ENCODE data around the gene ANK2. TPM values are rescaled to one million over a fixed set of nuclear protein-coding genes. Genes with fewer than 3 reads are reported as not detected.

Gene ANK2
- total RNA-seq, 6 donors from 2014 or later = 4.2 to 23.3 (median 8.5) TPM

- no peaks in the 10 kb centered on the region for H3K27me3 ChIP-seq
- ATAC-seq (ENCODE audit: low FRiP score in 2 of 2) (no peak), DNase-seq (no peak)
- no peaks in the 10 kb centered on the region for H3K4me1 ChIP-seq
- 88 to 90% methylated on average over 2 of the region's 2 CpGs for WGBS, 2 donors
- no peaks in the 10 kb centered on the region for H3K9me3 ChIP-seq
- TF ChIP-seq POLR2AphosphoS5 (IDR thresholded peaks at IDR 0.05) = no peak
- TF ChIP-seq CTCF (IDR thresholded peaks at IDR 0.05) = no peak
- TF ChIP-seq POLR2A (IDR thresholded peaks at IDR 0.05) = no peak
- no peak for TF ChIP-seq EP300 (IDR thresholded peaks at IDR 0.05)
- H3K27ac ChIP-seq = no peak overlapping the region
- H3K4me3 ChIP-seq = no peak overlapping the region
- H3K36me3 ChIP-seq = no peaks in the 10 kb centered on the region
Measured at GRCh38 chr4:113419631-113420030, 370.2 kb downstream of the ANK2 start.

GRCh38 chr4:113420938-113421337 lies 371.5 kb downstream of the ANK2 start:
- Histone ChIP-seq H3K27me3 (no peaks in the 10 kb centered on the region), H3K4me1 (no peaks in the 10 kb centered on the region), H3K4me3 (no peak overlapping the region), H3K27ac (no peak overlapping the region), H3K9me3 (no peaks in the 10 kb centered on the region), H3K36me3 (no peaks in the 10 kb centered on the region)
- ATAC-seq (ENCODE audit: low FRiP score in 2 of 2) (no peak), DNase-seq (no peak)
- TF ChIP-seq CTCF (IDR thresholded peaks at IDR 0.05) (no peak), EP300 (IDR thresholded peaks at IDR 0.05) (no peak), POLR2A (IDR thresholded peaks at IDR 0.05) (no peak), POLR2AphosphoS5 (IDR thresholded peaks at IDR 0.05) (no peak)

- ATAC-seq (ENCODE audit: low FRiP score in 2 of 2) (no peak), DNase-seq (no peak)
- Histone ChIP-seq H3K36me3 (no peaks in the 10 kb centered on the region), H3K4me1 (no peaks in the 10 kb centered on the region), H3K4me3 (no peak overlapping the region), H3K27me3 (no peaks in the 10 kb centered on the region), H3K27ac (no peak overlapping the region), H3K9me3 (no peaks in the 10 kb centered on the region)
- TF ChIP-seq POLR2AphosphoS5 (IDR thresholded peaks at IDR 0.05) = no peak
- TF ChIP-seq EP300 (IDR thresholded peaks at IDR 0.05) = no peak
- TF ChIP-seq POLR2A (IDR thresholded peaks at IDR 0.05) = no peak
- TF ChIP-seq CTCF (IDR thresholded peaks at IDR 0.05) = no peak
- 73 to 97% methylated on average over 1 of the region's 1 CpG for WGBS, 2 donors
Measured at GRCh38 chr4:113423631-113424030, 374.2 kb downstream of the ANK2 start.

- no peak overlapping the region for H3K27ac ChIP-seq
- no peak overlapping the region for H3K4me3 ChIP-seq
- H3K4me1 ChIP-seq = peaks cover 5 to 16% (median 12%) of the 10 kb centered on the region in 4 donors
- DNase-seq (no peak), ATAC-seq (ENCODE audit: low FRiP score in 2 of 2) (no peak)
- H3K9me3 ChIP-seq = no peaks in the 10 kb centered on the region
- WGBS, 2 donors = 91 to 96% methylated on average over 1 of the region's 1 CpG
- no peaks in the 10 kb centered on the region for H3K36me3 ChIP-seq
- H3K27me3 ChIP-seq = no peaks in the 10 kb centered on the region
- TF ChIP-seq CTCF (IDR thresholded peaks at IDR 0.05) (no peak), POLR2A (IDR thresholded peaks at IDR 0.05) (no peak), EP300 (IDR thresholded peaks at IDR 0.05) (no peak), POLR2AphosphoS5 (IDR thresholded peaks at IDR 0.05) (no peak)
Measured at GRCh38 chr4:113433116-113433515, 383.7 kb downstream of the ANK2 start.

Small RNAs within 50 kb of the gene (small RNA-seq; reads per million reads assigned to genes)
- gene MIR8082 = 0 reads per million in 4 donors
- 0 reads per million in 4 donors for gene RN7SL184P
- 0 reads per million in 4 donors for gene RNU1-138P

All from upper lobe of left lung (tissue), 6 donors.